Panc1 (cell line): Measurements from ENCODE around the gene CD84. TPM values are rescaled to one million over a fixed set of nuclear protein-coding genes. Genes with fewer than 3 reads are reported as not detected.

Source experiments
- ATAC-seq: fragments of 200-7000 bp; cut with Tn5 transposase; 2 replicates; pipeline ENCODE4 v1.9.1; 2020; ENCODE audit warnings: mild to moderate bottlenecking, moderate library complexity
- BruUV-seq: library from RNA; stranded (reverse); fragments of 400-500 nt; replicated peaks from 2 replicates; lab custom pipeline; 2021; lab: Mats Ljungman, UMichigan
- CTCF ChIA-PET: fragments of 300-600 bp; sonication (Branson Sonifier 250); formaldehyde crosslinking; loops from one replicate; lab custom pipeline; 2022; ENCODE audit warnings: antibody characterized with exemption; lab: Charles Lee
- POLR2A ChIA-PET: fragments of 300-600 bp; sonication (Branson Sonifier 250); formaldehyde crosslinking; loops from one replicate; lab custom pipeline; 2022; ENCODE audit warnings: antibody characterized with exemption; lab: Charles Lee
- DNase-seq: peaks from one replicate; pipeline ENCODE4 v3.0.0-alpha.2; 2010; ENCODE audit warnings: low read depth, low spot score
- H3K27ac ChIP-seq: 2 replicates; pipeline ENCODE4 v1.5.1; 2011; ENCODE audit warnings: mild to moderate bottlenecking, low read length, inconsistent platforms
- H3K27me3 ChIP-seq: fragments of 200-500 bp; sonication (Bioruptor generic); 2 replicates; pipeline ENCODE4 v1.6.0; 2014; ENCODE audit warnings: low read length, inconsistent platforms; ENCODE audit not compliant: control insufficient read depth, insufficient read depth
- H3K36me3 ChIP-seq: fragments of 200-500 bp; sonication (Bioruptor generic); 2 replicates; pipeline ENCODE4 v1.5.1; 2014; ENCODE audit warnings: inconsistent platforms, mild to moderate bottlenecking, low read length, moderate library complexity; ENCODE audit not compliant: control insufficient read depth, insufficient read depth
- H3K4me1 ChIP-seq: 2 replicates; pipeline ENCODE4 v1.5.1; 2011; ENCODE audit warnings: inconsistent platforms, mild to moderate bottlenecking, low read length, moderate library complexity; ENCODE audit not compliant: control insufficient read depth, insufficient read depth
- H3K4me3 ChIP-seq, 2 experiments: 2 replicates each; pipeline ENCODE4 v1.5.1; 2011 to 2012; ENCODE audit warnings: low read depth in 2 of 2, low read length in 2 of 2, mild to moderate bottlenecking in 2 of 2, inconsistent platforms in 1 of 2, moderate library complexity in 1 of 2
- H3K9me3 ChIP-seq: fragments of 200-500 bp; sonication (Bioruptor generic); 2 replicates; pipeline ENCODE4 v1.5.1; 2014; ENCODE audit warnings: low read depth, mild to moderate bottlenecking, inconsistent platforms, low read length, moderate library complexity; ENCODE audit not compliant: control insufficient read depth, insufficient read depth
- POLR2AphosphoS5 ChIP-seq: IDR thresholded peaks from 2 replicates; pipeline ENCODE4 v1.6.1; 2012; ENCODE audit warnings: mild to moderate bottlenecking, low read depth, low read length, moderate library complexity
- SIN3A ChIP-seq: IDR thresholded peaks from 2 replicates; pipeline ENCODE4 v1.6.1; 2012; ENCODE audit warnings: low read depth, mild to moderate bottlenecking, low read length, moderate library complexity, borderline replicate concordance; ENCODE audit not compliant: insufficient read depth
- TCF7L2 ChIP-seq: IDR thresholded peaks from 2 replicates; pipeline ENCODE4 v1.6.1; 2011; ENCODE audit warnings: mild to moderate bottlenecking, low read depth, low read length, inconsistent platforms
- in situ Hi-C: cut with HindIII; loops from 2 replicates; pipeline ENCODE4 v1.10.0; 2016; ENCODE audit warnings: low sequenced_read_pairs, low pct_unique_long_range_greater_than_20kb
- intact Hi-C: fragments of 100-400 bp; cut with micrococcal nuclease; formaldehyde crosslinking; loops from one replicate; pipeline ENCODE4 v1.10.0; 2022; ENCODE audit not compliant: unreplicated experiment
- total RNA-seq: library from RNA; stranded (reverse); gene quantifications from one replicate; pipeline ENCODE4 v1.2.1, GENCODE V29; 2021; ENCODE audit not compliant: unreplicated experiment
- TF ChIP-seq, protein P1 (sequence below): fragments of 450-650 bp; IDR thresholded peaks from 2 replicates; pipeline ENCODE4 v1.5.1; 2017; ENCODE audit warnings: mild to moderate bottlenecking
- TF ChIP-seq, protein P2 (sequence below), 2 experiments: IDR thresholded peaks; 2 replicates each; pipeline ENCODE4 v1.6.1; 2011 to 2012; ENCODE audit warnings: low read depth in 2 of 2, control low read depth in 1 of 2, low read length in 1 of 2, mild to moderate bottlenecking in 1 of 2, moderate library complexity in 1 of 2; ENCODE audit not compliant: insufficient read depth in 1 of 2

Gene CD84
- total RNA-seq, 1 experiment from 2014 or later: 0.26 TPM

DNA sequence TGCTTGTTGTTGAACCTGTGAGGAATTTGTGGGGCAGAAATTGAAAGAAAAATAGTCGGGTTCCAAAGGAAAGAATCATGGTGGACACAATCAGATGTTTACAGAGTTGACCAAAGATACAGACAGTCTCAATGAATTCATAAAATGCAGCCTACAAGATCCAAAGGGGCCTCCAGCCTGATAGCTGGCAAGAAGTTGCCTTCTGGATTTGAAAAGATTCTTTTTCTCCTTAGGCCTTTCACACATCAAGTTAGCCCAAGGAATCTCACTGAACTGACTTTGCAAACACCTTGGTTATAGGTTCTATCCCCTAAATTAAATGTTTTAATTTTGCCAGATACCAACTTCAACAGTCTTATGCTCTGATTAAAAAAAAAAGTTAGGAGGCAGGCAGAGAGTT lies 46.0 kb upstream of the CD84 start:
- DNase-seq (no peak), ATAC-seq (no peak)
- ChIA-PET POLR2A (interaction anchor here (0.6 kb wide), 1 partner anchor 116 kb away, joined by 4 read pairs; no protein-coding TSS in a partner anchor), CTCF (no interaction called here)
- intact Hi-C loops: no loop called here
- TF ChIP-seq POLR2AphosphoS5: no peak
- no peak for TF ChIP-seq SIN3A
- TF ChIP-seq, protein P1, sequence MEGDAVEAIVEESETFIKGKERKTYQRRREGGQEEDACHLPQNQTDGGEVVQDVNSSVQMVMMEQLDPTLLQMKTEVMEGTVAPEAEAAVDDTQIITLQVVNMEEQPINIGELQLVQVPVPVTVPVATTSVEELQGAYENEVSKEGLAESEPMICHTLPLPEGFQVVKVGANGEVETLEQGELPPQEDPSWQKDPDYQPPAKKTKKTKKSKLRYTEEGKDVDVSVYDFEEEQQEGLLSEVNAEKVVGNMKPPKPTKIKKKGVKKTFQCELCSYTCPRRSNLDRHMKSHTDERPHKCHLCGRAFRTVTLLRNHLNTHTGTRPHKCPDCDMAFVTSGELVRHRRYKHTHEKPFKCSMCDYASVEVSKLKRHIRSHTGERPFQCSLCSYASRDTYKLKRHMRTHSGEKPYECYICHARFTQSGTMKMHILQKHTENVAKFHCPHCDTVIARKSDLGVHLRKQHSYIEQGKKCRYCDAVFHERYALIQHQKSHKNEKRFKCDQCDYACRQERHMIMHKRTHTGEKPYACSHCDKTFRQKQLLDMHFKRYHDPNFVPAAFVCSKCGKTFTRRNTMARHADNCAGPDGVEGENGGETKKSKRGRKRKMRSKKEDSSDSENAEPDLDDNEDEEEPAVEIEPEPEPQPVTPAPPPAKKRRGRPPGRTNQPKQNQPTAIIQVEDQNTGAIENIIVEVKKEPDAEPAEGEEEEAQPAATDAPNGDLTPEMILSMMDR: no peak
- TF ChIP-seq, protein P2, sequence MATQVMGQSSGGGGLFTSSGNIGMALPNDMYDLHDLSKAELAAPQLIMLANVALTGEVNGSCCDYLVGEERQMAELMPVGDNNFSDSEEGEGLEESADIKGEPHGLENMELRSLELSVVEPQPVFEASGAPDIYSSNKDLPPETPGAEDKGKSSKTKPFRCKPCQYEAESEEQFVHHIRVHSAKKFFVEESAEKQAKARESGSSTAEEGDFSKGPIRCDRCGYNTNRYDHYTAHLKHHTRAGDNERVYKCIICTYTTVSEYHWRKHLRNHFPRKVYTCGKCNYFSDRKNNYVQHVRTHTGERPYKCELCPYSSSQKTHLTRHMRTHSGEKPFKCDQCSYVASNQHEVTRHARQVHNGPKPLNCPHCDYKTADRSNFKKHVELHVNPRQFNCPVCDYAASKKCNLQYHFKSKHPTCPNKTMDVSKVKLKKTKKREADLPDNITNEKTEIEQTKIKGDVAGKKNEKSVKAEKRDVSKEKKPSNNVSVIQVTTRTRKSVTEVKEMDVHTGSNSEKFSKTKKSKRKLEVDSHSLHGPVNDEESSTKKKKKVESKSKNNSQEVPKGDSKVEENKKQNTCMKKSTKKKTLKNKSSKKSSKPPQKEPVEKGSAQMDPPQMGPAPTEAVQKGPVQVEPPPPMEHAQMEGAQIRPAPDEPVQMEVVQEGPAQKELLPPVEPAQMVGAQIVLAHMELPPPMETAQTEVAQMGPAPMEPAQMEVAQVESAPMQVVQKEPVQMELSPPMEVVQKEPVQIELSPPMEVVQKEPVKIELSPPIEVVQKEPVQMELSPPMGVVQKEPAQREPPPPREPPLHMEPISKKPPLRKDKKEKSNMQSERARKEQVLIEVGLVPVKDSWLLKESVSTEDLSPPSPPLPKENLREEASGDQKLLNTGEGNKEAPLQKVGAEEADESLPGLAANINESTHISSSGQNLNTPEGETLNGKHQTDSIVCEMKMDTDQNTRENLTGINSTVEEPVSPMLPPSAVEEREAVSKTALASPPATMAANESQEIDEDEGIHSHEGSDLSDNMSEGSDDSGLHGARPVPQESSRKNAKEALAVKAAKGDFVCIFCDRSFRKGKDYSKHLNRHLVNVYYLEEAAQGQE (IDR thresholded peaks at IDR 0.05; ENCODE audit: insufficient read depth in 1 of 2, low read depth in 2 of 2, low read length in 1 of 2): no peak
- TF ChIP-seq TCF7L2: no peak
- no peaks in the 10 kb centered on the region for H3K36me3 ChIP-seq
- no peak overlapping the region for H3K27ac ChIP-seq
- H3K4me1 ChIP-seq: no peaks in the 10 kb centered on the region
- no peaks in the 10 kb centered on the region for H3K27me3 ChIP-seq
- no peak overlapping the region for H3K4me3 ChIP-seq
- in situ Hi-C loops: no loop called here
- no TSS peak for BruUV-seq
- H3K9me3 ChIP-seq: no peaks in the 10 kb centered on the region

DNA sequence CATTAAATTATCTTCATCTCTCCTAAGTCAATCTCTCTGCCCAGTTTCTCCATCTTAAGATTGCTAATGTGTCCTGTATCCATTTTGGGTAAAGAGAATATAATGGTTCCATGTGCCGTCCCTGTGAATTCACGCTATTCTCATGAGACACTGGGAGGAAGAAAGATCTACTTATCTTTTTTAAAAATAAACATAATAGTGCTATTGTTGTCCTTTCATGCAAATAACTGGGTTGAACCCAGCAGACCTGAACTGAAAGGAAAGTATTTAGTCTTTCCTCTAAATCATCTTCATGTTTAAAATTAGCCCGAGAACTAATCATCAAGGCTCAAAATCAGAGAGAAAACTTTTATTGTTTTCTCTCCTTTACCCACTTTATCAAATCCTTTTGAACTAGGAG lies 45.2 kb upstream of the CD84 start:
- intact Hi-C loops (no loop called here), in situ Hi-C loops (no loop called here)
- Histone ChIP-seq H3K9me3 (no peaks in the 10 kb centered on the region), H3K4me3 (no peak overlapping the region), H3K27me3 (peaks cover under 1% of the 10 kb centered on the region), H3K4me1 (no peaks in the 10 kb centered on the region), H3K36me3 (no peaks in the 10 kb centered on the region), H3K27ac (no peak overlapping the region)
- BruUV-seq: no TSS peak
- DNase-seq (no peak), ATAC-seq (no peak)
- ChIA-PET CTCF (no interaction called here), POLR2A (no interaction called here)
- TF ChIP-seq SIN3A: no peak
- TF ChIP-seq, protein P1: no peak
- TF ChIP-seq TCF7L2: no peak
- TF ChIP-seq POLR2AphosphoS5: no peak
- TF ChIP-seq, protein P2 (IDR thresholded peaks at IDR 0.05; ENCODE audit: insufficient read depth in 1 of 2, low read depth in 2 of 2, low read length in 1 of 2): no peak
